ENCODE measurements around the gene ZFY.

Gene ZFY

GRCh38 chrY:3021176-3021575 lies 86.0 kb downstream of the ZFY start:
- Histone ChIP-seq H3K9me2 (replicated peaks; ENCODE audit: insufficient read depth, low read length) (no peaks in the 10 kb centered on the region), H3K27me3 (replicated peaks; ENCODE audit: insufficient read depth, low read length) (no peaks in the 10 kb centered on the region), H2AFZ (ENCODE audit: low read length) (no peak overlapping the region), H3F3A (ENCODE audit: insufficient read depth, low read length) (no peaks in the 10 kb centered on the region), H3K4me3 (ENCODE audit: low read length) (no peak overlapping the region), H3K36me3 (replicated peaks; ENCODE audit: insufficient read depth, low read length) (no peaks in the 10 kb centered on the region), H3K27ac (ENCODE audit: low read length) (no peak overlapping the region), H4K20me1 (ENCODE audit: insufficient read depth, low read length) (no peaks in the 10 kb centered on the region), H3K4me1 (ENCODE audit: low read length) (no peaks in the 10 kb centered on the region), H3K9ac (ENCODE audit: low read length) (no peak overlapping the region), H3K9me3 (replicated peaks; ENCODE audit: insufficient read depth, low read length) (no peaks in the 10 kb centered on the region), H3K79me2 (ENCODE audit: low read length) (no peaks in the 10 kb centered on the region), H3K4me2 (ENCODE audit: low read depth, low read length) (no peak overlapping the region)
- no peak for DNase-seq
- TF ChIP-seq CTCF (IDR thresholded peaks at IDR 0.05; ENCODE audit: low read length) = no peak
- no peak for TF ChIP-seq EZH2 (optimal IDR thresholded peaks at IDR 0.05; ENCODE audit: low read depth, low read length)
- TF ChIP-seq EZH2phosphoT487 (IDR thresholded peaks at IDR 0.05; ENCODE audit: low read length) = no peak

DNA sequence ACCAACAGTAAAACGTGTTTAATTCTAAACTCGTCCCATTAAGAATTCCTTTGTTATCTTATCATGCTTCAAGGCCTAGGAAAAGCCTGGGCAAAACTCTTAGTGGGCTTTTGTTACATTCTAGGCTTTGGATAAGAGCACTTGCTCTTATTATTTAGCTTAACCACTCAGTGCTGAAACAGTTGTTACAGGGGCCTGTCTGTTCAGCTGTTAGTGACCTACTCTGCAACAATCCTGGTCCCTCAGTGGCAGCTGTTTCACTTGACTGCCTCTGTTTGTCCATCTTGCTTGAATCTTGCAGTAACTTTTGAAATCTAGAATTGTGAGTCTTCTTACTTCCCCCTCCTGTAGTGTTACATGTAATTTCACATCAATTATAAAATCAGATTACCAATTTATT lies 88.4 kb downstream of the ZFY start:
- no peak overlapping the region for H3K4me3 ChIP-seq (ENCODE audit: low read length)
- no peak overlapping the region for H3K27ac ChIP-seq (ENCODE audit: low read length)
- H3K9me2 ChIP-seq (replicated peaks; ENCODE audit: insufficient read depth, low read length) = no peaks in the 10 kb centered on the region
- TF ChIP-seq EZH2phosphoT487 (IDR thresholded peaks at IDR 0.05; ENCODE audit: low read length) = no peak
- TF ChIP-seq CTCF (IDR thresholded peaks at IDR 0.05; ENCODE audit: low read length) = no peak
- TF ChIP-seq EZH2 (optimal IDR thresholded peaks at IDR 0.05; ENCODE audit: low read depth, low read length) = no peak
- no peak overlapping the region for H2AFZ ChIP-seq (ENCODE audit: low read length)
- no peaks in the 10 kb centered on the region for H3F3A ChIP-seq (ENCODE audit: insufficient read depth, low read length)
- H4K20me1 ChIP-seq (ENCODE audit: insufficient read depth, low read length) = no peaks in the 10 kb centered on the region
- H3K79me2 ChIP-seq (ENCODE audit: low read length) = no peaks in the 10 kb centered on the region
- no peak for DNase-seq
- no peaks in the 10 kb centered on the region for H3K36me3 ChIP-seq (replicated peaks; ENCODE audit: insufficient read depth, low read length)
- no peaks in the 10 kb centered on the region for H3K9me3 ChIP-seq (replicated peaks; ENCODE audit: insufficient read depth, low read length)
- H3K4me1 ChIP-seq (ENCODE audit: low read length) = no peaks in the 10 kb centered on the region
- no peaks in the 10 kb centered on the region for H3K27me3 ChIP-seq (replicated peaks; ENCODE audit: insufficient read depth, low read length)
- H3K9ac ChIP-seq (ENCODE audit: low read length) = no peak overlapping the region
- no peak overlapping the region for H3K4me2 ChIP-seq (ENCODE audit: low read depth, low read length)

GRCh38 chrY:3025357-3025756 lies 90.2 kb downstream of the ZFY start:
- Histone ChIP-seq H3F3A (ENCODE audit: insufficient read depth, low read length) (no peaks in the 10 kb centered on the region), H3K9me2 (replicated peaks; ENCODE audit: insufficient read depth, low read length) (no peaks in the 10 kb centered on the region), H3K27me3 (replicated peaks; ENCODE audit: insufficient read depth, low read length) (no peaks in the 10 kb centered on the region), H3K36me3 (replicated peaks; ENCODE audit: insufficient read depth, low read length) (no peaks in the 10 kb centered on the region), H3K4me2 (ENCODE audit: low read depth, low read length) (no peak overlapping the region), H3K79me2 (ENCODE audit: low read length) (no peaks in the 10 kb centered on the region), H4K20me1 (ENCODE audit: insufficient read depth, low read length) (no peaks in the 10 kb centered on the region), H3K4me3 (ENCODE audit: low read length) (no peak overlapping the region), H3K27ac (ENCODE audit: low read length) (no peak overlapping the region), H2AFZ (ENCODE audit: low read length) (no peak overlapping the region), H3K4me1 (ENCODE audit: low read length) (no peaks in the 10 kb centered on the region), H3K9ac (ENCODE audit: low read length) (no peak overlapping the region), H3K9me3 (replicated peaks; ENCODE audit: insufficient read depth, low read length) (no peaks in the 10 kb centered on the region)
- no peak for DNase-seq
- TF ChIP-seq EZH2 (optimal IDR thresholded peaks at IDR 0.05; ENCODE audit: low read depth, low read length) = no peak
- TF ChIP-seq CTCF (IDR thresholded peaks at IDR 0.05; ENCODE audit: low read length) = no peak
- TF ChIP-seq EZH2phosphoT487 (IDR thresholded peaks at IDR 0.05; ENCODE audit: low read length) = no peak
